ENCODE results near the gene FHOD3.

FHOD3 gene

GRCh38 chr18:36409779-36410178, 112.3 kb downstream of the FHOD3 start:
- H3K4me3 ChIP-seq (ENCODE audit: low read depth, low read length), result no peak overlapping the region
- H3K9me3 ChIP-seq (ENCODE audit: control insufficient read depth, insufficient read depth, low read depth, low read length), result no peaks in the 10 kb centered on the region
- no peaks in the 10 kb centered on the region for H3K4me1 ChIP-seq (ENCODE audit: control insufficient read depth, insufficient read depth, low read length)
- H3K36me3 ChIP-seq (ENCODE audit: control insufficient read depth in 2 of 2, insufficient read depth in 1 of 2, low read length in 2 of 2), result no peaks in the 10 kb centered on the region
- no peak overlapping the region for H3K27ac ChIP-seq (ENCODE audit: extremely low read depth, low read depth, low read length)
- CTCF ChIA-PET, result interaction anchor here (3.7 kb wide), 1 partner anchor 11 kb away, joined by 23 read pairs; no protein-coding TSS in a partner anchor
- POLR2A ChIA-PET, result no interaction called here
- TF ChIP-seq ZNF600 (tag by site-specific recombination; IDR thresholded peaks at IDR 0.05) (no peak), KLF17 (tag by site-specific recombination; IDR thresholded peaks at IDR 0.05) (no peak), ZNF777 (tag by site-specific recombination; IDR thresholded peaks at IDR 0.05; ENCODE audit: borderline replicate concordance) (no peak), ZFP69B (tag by site-specific recombination; IDR thresholded peaks at IDR 0.05) (no peak), ZNF324 (tag by site-specific recombination; IDR thresholded peaks at IDR 0.05) (no peak)

- H3K36me3 ChIP-seq (ENCODE audit: control insufficient read depth in 2 of 2, insufficient read depth in 1 of 2, low read length in 2 of 2), result no peaks in the 10 kb centered on the region
- H3K4me3 ChIP-seq (ENCODE audit: low read depth, low read length), result no peak overlapping the region
- ChIA-PET POLR2A (no interaction called here), CTCF (interaction anchor here (0.9 to 3.7 kb wide), 2 partner anchors 11 to 102 kb away, joined by 3 to 23 read pairs; no protein-coding TSS in a partner anchor)
- no peaks in the 10 kb centered on the region for H3K9me3 ChIP-seq (ENCODE audit: control insufficient read depth, insufficient read depth, low read depth, low read length)
- TF ChIP-seq ZBTB21 (tag by site-specific recombination; IDR thresholded peaks at IDR 0.05), result no peak
- TF ChIP-seq ZNF704 (tag by site-specific recombination; IDR thresholded peaks at IDR 0.05), result no peak
- TF ChIP-seq ZNF112 (tag by site-specific recombination; IDR thresholded peaks at IDR 0.05), result no peak
- no peak for TF ChIP-seq ZNF548 (tag by site-specific recombination; IDR thresholded peaks at IDR 0.05)
- TF ChIP-seq ZNF692 (tag by site-specific recombination; IDR thresholded peaks at IDR 0.05), result no peak
- TF ChIP-seq ZNF239 (tag by site-specific recombination; IDR thresholded peaks at IDR 0.05), result no peak
- TF ChIP-seq ZIC2 (tag by site-specific recombination; IDR thresholded peaks at IDR 0.05), result no peak
- TF ChIP-seq ZNF488 (tag by site-specific recombination; IDR thresholded peaks at IDR 0.05), result no peak
- TF ChIP-seq ZNF274 (IDR thresholded peaks at IDR 0.05; ENCODE audit: low read length), result no peak
- no peak for TF ChIP-seq ZNF274 (tag by site-specific recombination; IDR thresholded peaks at IDR 0.05; ENCODE audit: borderline replicate concordance)
- TF ChIP-seq ZNF830 (tag by site-specific recombination; IDR thresholded peaks at IDR 0.05; ENCODE audit: low read depth), result no peak
- no peak for TF ChIP-seq ZNF514 (tag by site-specific recombination; IDR thresholded peaks at IDR 0.05)
- TF ChIP-seq TCF7L2 (IDR thresholded peaks at IDR 0.05; ENCODE audit: borderline replicate concordance, low read depth, low read length), result no peak
- no peak for TF ChIP-seq SP3 (tag by site-specific recombination; IDR thresholded peaks at IDR 0.05)
- no peak for TF ChIP-seq YY1 (tag by site-specific recombination; IDR thresholded peaks at IDR 0.05)
- no peak for TF ChIP-seq ZSCAN5A (tag by site-specific recombination; IDR thresholded peaks at IDR 0.05)
- TF ChIP-seq REPIN1 (tag by site-specific recombination; IDR thresholded peaks at IDR 0.05; ENCODE audit: low read depth), result no peak
- H3K27ac ChIP-seq (ENCODE audit: extremely low read depth, low read depth, low read length), result no peak overlapping the region
- no peaks in the 10 kb centered on the region for H3K4me1 ChIP-seq (ENCODE audit: control insufficient read depth, insufficient read depth, low read length)
These were observed 112.8 kb downstream of the FHOD3 start for GRCh38 chr18:36410346-36410745.
